ENCODE results near the gene KREMEN2.

The KREMEN2 gene

GRCh38 chr16:3017344-3017743, 53.3 kb downstream of the KREMEN2 start:
- no peak overlapping the region for H3K4me3 ChIP-seq (ENCODE audit: low read length)
- no peak overlapping the region for H3K27ac ChIP-seq (ENCODE audit: low read length)
- no peaks in the 10 kb centered on the region for H3K27me3 ChIP-seq (ENCODE audit: low read depth, low read length)
- TF ChIP-seq CTCF (IDR thresholded peaks at IDR 0.05; ENCODE audit: low read depth, low read length) = no peak
- no peak for TF ChIP-seq EZH2phosphoT487 (IDR thresholded peaks at IDR 0.05; ENCODE audit: low read depth)
- H3K9ac ChIP-seq (ENCODE audit: low read length) = no peak overlapping the region
- no peaks in the 10 kb centered on the region for H3K9me3 ChIP-seq (ENCODE audit: insufficient read depth, low read length)
- H4K20me1 ChIP-seq (ENCODE audit: insufficient read depth, low read length) = no peaks in the 10 kb centered on the region
- no peak overlapping the region for H3K4me2 ChIP-seq (ENCODE audit: low read length)
- H3K36me3 ChIP-seq (replicated peaks; ENCODE audit: low read depth, low read length) = no peaks in the 10 kb centered on the region
- no peak overlapping the region for H2AFZ ChIP-seq (ENCODE audit: low read depth, low read length)
- peaks cover 22% of the 10 kb centered on the region for H3K4me1 ChIP-seq (ENCODE audit: low read length)
- H3K79me2 ChIP-seq (ENCODE audit: low read length) = no peaks in the 10 kb centered on the region
